GM21515 (cell line): Measurements from ENCODE around the gene GIGYF2.
"Not testable (repeated sequence)": the region's sequence is repeated elsewhere in the genome, so short reads cannot be mapped to it uniquely, and the experiment has no call there.

ENCODE experiments used
- ATAC-seq: cut with Tn5 transposase; IDR thresholded peaks from one replicate; pipeline ENCODE4 v1.9.1; 2021; ENCODE audit not compliant: unreplicated experiment

GIGYF2 gene

GRCh38 chr2:232687382-232688160 lies 9.6 kb upstream of the GIGYF2 start:
- no peak for ATAC-seq

GRCh38 chr2:232688201-232688600 lies 8.9 kb upstream of the GIGYF2 start:
- ATAC-seq: no peak

GRCh38 chr2:232689152-232689910 lies 7.8 kb upstream of the GIGYF2 start:
- no peak for ATAC-seq

GRCh38 chr2:232691117-232691516 lies 6.0 kb upstream of the GIGYF2 start:
- not testable (repeated sequence) for ATAC-seq

- no peak for ATAC-seq
These were observed 3.8 kb upstream of the GIGYF2 start for GRCh38 chr2:232693344-232693743.

- no peak for ATAC-seq
These were observed 497 bp upstream of the GIGYF2 start for GRCh38 chr2:232696609-232697058.

- no peak for ATAC-seq
These were observed 628 bp downstream of the GIGYF2 start for GRCh38 chr2:232697807-232698110.

- no peak for ATAC-seq
These were observed 1.5 kb downstream of the GIGYF2 start for GRCh38 chr2:232698556-232699091.

- ATAC-seq: no peak
These were observed 2.0 kb downstream of the GIGYF2 start for GRCh38 chr2:232699110-232699509.

GRCh38 chr2:232700154-232700553 lies 3.0 kb downstream of the GIGYF2 start:
- ATAC-seq: no peak

GRCh38 chr2:232707076-232707475 lies 9.9 kb downstream of the GIGYF2 start:
- ATAC-seq: no peak

GRCh38 chr2:232713505-232713904 lies 16.4 kb downstream of the GIGYF2 start:
- no peak for ATAC-seq

- no peak for ATAC-seq
These were observed 17.8 kb downstream of the GIGYF2 start for GRCh38 chr2:232714969-232715368.

- ATAC-seq: not testable (repeated sequence)
These were observed 22.9 kb downstream of the GIGYF2 start for GRCh38 chr2:232720056-232720455.

- no peak for ATAC-seq
These were observed 24.1 kb downstream of the GIGYF2 start for GRCh38 chr2:232721261-232721660.

GRCh38 chr2:232721882-232722281 lies 24.8 kb downstream of the GIGYF2 start:
- no peak for ATAC-seq

GRCh38 chr2:232723027-232723426 lies 25.9 kb downstream of the GIGYF2 start:
- no peak for ATAC-seq

GRCh38 chr2:232728785-232729184 lies 31.7 kb downstream of the GIGYF2 start:
- ATAC-seq: no peak

GRCh38 chr2:232731470-232731869 lies 34.3 kb downstream of the GIGYF2 start:
- ATAC-seq: no peak

GRCh38 chr2:232741294-232741693 lies 44.2 kb downstream of the GIGYF2 start:
- no peak for ATAC-seq

GRCh38 chr2:232741972-232742371 lies 44.8 kb downstream of the GIGYF2 start:
- no peak for ATAC-seq

- ATAC-seq: no peak
These were observed 47.8 kb downstream of the GIGYF2 start for GRCh38 chr2:232744963-232745362.
